Loucy (cell line): ENCODE results near the gene KDM4C.

Experiments used
- H2AFZ ChIP-seq: fragments of 200-600 bp; sonication (generic); 2 replicates; pipeline ENCODE4 v1.6.0; 2016; ENCODE audit warnings: antibody characterized with exemption, mild to moderate bottlenecking, low read length, moderate library complexity
- H3F3A ChIP-seq: fragments of 200-600 bp; 2 replicates; pipeline ENCODE4 v1.6.0; 2016; ENCODE audit warnings: antibody characterized with exemption, low read depth, mild to moderate bottlenecking
- H3K27me3 ChIP-seq: fragments of 200-600 bp; sonication (generic); 2 replicates; pipeline ENCODE4 v1.6.1; 2014; ENCODE audit warnings: low read length, mild to moderate bottlenecking; ENCODE audit not compliant: insufficient read depth, poor library complexity, severe bottlenecking
- H3K36me3 ChIP-seq: fragments of 200-600 bp; sonication (generic); 2 replicates; pipeline ENCODE4 v1.6.1; 2016; ENCODE audit warnings: low read length; ENCODE audit not compliant: insufficient read depth
- H3K4me1 ChIP-seq: fragments of 200-600 bp; sonication (generic); 2 replicates; pipeline ENCODE4 v1.5.1; 2014; ENCODE audit warnings: low read length, mild to moderate bottlenecking; ENCODE audit not compliant: insufficient read depth, poor library complexity, severe bottlenecking
- H3K4me2 ChIP-seq: fragments of 200-600 bp; sonication (generic); 2 replicates; pipeline ENCODE4 v1.6.0; 2014; ENCODE audit warnings: antibody characterized with exemption, low read length, low read depth, mild to moderate bottlenecking; ENCODE audit not compliant: poor library complexity, severe bottlenecking
- H3K4me3 ChIP-seq: fragments of 200-600 bp; sonication (generic); 2 replicates; pipeline ENCODE4 v1.5.1; 2014; ENCODE audit warnings: low read length, mild to moderate bottlenecking, mixed read lengths; ENCODE audit not compliant: poor library complexity, severe bottlenecking
- H3K79me2 ChIP-seq: fragments of 200-600 bp; sonication (generic); 2 replicates; pipeline ENCODE4 v1.6.1; 2014; ENCODE audit warnings: low read length; ENCODE audit not compliant: insufficient read depth
- H3K9ac ChIP-seq: fragments of 200-600 bp; sonication (generic); 2 replicates; pipeline ENCODE4 v1.6.0; 2014; ENCODE audit warnings: mild to moderate bottlenecking, low read depth, low read length, moderate library complexity; ENCODE audit not compliant: poor library complexity, severe bottlenecking
- H3K9me2 ChIP-seq: fragments of 200-600 bp; sonication (generic); replicated peaks from 2 replicates; pipeline ENCODE4 v1.6.1; 2016; ENCODE audit warnings: low read depth, low read length, mixed read lengths
- H3K9me3 ChIP-seq: fragments of 200-600 bp; sonication (generic); 2 replicates; pipeline ENCODE4 v1.6.1; 2014; ENCODE audit warnings: mild to moderate bottlenecking, antibody characterized with exemption, low read length, low read depth; ENCODE audit not compliant: insufficient read depth
- H4K20me1 ChIP-seq: fragments of 200-600 bp; sonication (generic); 2 replicates; pipeline ENCODE4 v1.6.0; 2014; ENCODE audit warnings: antibody characterized with exemption, low read length, mild to moderate bottlenecking; ENCODE audit not compliant: insufficient read depth, poor library complexity, severe bottlenecking
- CTCF ChIP-seq: fragments of 200-600 bp; sonication (generic); conservative IDR thresholded peaks from 2 replicates; pipeline ENCODE4 v1.5.1; 2014; ENCODE audit warnings: mild to moderate bottlenecking, antibody characterized with exemption, low read length
- EZH2phosphoT487 ChIP-seq: fragments of 200-600 bp; IDR thresholded peaks from 2 replicates; pipeline ENCODE4 v1.6.1; 2018; ENCODE audit warnings: antibody characterized with exemption, mild to moderate bottlenecking, moderate library complexity, borderline replicate concordance

The KDM4C gene

GRCh38 chr9:7143645-7144200 lies 385.9 kb downstream of the KDM4C start:
- no peak overlapping the region for H3K4me2 ChIP-seq
- H3K4me1 ChIP-seq = no peaks in the 10 kb centered on the region
- H3K4me3 ChIP-seq = no peak overlapping the region
- no peaks in the 10 kb centered on the region for H3K79me2 ChIP-seq
- TF ChIP-seq CTCF (no peak), EZH2phosphoT487 (no peak)
- H3F3A ChIP-seq = no peaks in the 10 kb centered on the region
- no peak overlapping the region for H2AFZ ChIP-seq
- H3K9ac ChIP-seq = no peak overlapping the region
- no peaks in the 10 kb centered on the region for H3K9me2 ChIP-seq
- no peaks in the 10 kb centered on the region for H3K36me3 ChIP-seq
- H3K9me3 ChIP-seq = peaks cover 6% of the 10 kb centered on the region; the same call in 1 of the 2 replicates
- no peaks in the 10 kb centered on the region for H4K20me1 ChIP-seq
- no peaks in the 10 kb centered on the region for H3K27me3 ChIP-seq

DNA sequence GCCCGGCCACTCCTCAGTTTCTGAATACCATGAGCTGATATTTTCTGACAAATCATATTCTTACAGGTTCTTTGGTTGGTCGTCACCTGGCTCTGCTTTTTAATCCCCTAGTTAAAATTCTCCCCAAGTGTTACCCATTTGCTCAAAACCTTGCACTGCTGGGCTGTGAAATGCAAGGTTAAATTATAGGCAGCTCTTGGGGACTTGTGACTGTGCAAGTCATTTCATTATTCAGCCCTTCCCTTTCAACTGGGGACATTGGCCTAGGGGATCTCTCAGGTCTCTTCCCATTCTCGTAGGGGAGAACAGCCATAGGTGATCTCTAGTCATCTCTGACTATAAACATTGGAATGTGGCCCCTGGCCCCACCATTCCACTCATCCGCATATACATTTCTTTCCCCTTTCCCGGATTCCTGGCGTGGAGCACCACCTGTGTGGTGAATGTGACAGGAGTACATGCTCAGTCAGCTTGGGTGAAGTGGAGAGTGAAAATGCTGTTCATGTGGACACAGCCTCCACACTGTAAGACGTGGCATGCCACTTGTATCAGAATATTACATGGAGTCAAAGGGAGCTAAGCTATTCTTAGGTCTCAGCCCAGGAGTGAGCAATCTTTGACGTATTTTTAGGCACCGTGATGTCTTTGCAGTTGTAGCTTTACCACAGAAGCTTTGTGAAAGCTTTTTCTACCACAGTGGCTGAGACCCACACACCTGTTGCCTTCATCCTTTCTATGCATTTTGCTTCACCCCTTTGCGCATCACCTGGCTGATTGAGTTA lies 386.7 kb downstream of the KDM4C start:
- no peaks in the 10 kb centered on the region for H4K20me1 ChIP-seq
- TF ChIP-seq CTCF (no peak), EZH2phosphoT487 (no peak)
- no peak overlapping the region for H2AFZ ChIP-seq
- no peak overlapping the region for H3K9ac ChIP-seq
- H3F3A ChIP-seq = no peaks in the 10 kb centered on the region
- peaks cover 7% of the 10 kb centered on the region for H3K4me1 ChIP-seq
- no peak overlapping the region for H3K4me2 ChIP-seq
- H3K79me2 ChIP-seq = no peaks in the 10 kb centered on the region
- H3K9me3 ChIP-seq = peaks cover 6% of the 10 kb centered on the region; the same call in 1 of the 2 replicates
- no peaks in the 10 kb centered on the region for H3K9me2 ChIP-seq
- no peaks in the 10 kb centered on the region for H3K27me3 ChIP-seq
- no peak overlapping the region for H3K4me3 ChIP-seq
- H3K36me3 ChIP-seq = no peaks in the 10 kb centered on the region

DNA sequence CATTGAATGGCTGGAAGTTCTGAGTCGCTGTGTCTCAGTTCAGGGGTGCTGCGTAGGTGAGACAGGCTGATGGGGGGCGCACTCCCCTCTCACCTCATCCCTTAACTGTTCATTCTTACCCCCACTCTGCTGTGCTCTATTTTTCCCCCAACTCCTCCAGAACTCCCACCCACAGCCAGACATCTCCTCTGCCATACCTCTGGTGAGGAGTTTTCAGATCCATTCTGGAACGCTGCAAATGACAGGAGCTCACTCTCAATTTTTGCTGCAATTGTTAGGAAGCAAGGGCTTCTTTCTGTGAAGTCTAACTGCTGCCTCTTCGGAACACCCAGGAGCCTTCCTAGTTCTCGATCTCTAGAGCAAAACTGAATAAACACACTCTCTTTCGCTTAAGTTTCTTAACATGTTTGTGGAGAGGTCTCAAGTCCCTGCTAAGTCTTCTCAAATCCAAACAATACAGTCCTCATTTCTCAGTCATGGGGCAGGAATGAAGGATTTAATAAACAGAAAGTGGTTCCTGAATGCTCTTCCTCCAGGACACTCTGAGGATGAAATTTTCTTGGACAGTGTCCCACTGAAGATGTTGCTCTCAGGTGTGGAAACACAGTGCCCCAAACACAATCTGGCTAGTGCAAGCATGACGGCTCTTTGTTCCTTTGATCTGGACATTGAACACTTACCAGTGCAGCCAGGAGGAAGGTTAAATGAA lies 387.7 kb downstream of the KDM4C start:
- H3K4me3 ChIP-seq = no peak overlapping the region
- H3K79me2 ChIP-seq = no peaks in the 10 kb centered on the region

More for the DNA sequence above, 387.7 kb downstream of the KDM4C start:
- Histone ChIP-seq H3K4me1 (peaks cover 17% of the 10 kb centered on the region), H2AFZ (no peak overlapping the region), H3K36me3 (no peaks in the 10 kb centered on the region), H3K9ac (no peak overlapping the region), H3F3A (no peaks in the 10 kb centered on the region), H4K20me1 (no peaks in the 10 kb centered on the region), H3K9me3 (peaks cover 6% of the 10 kb centered on the region; the same call in 1 of the 2 replicates), H3K27me3 (no peaks in the 10 kb centered on the region), H3K9me2 (no peaks in the 10 kb centered on the region), H3K4me2 (no peak overlapping the region)
- TF ChIP-seq CTCF = no peak
- no peak for TF ChIP-seq EZH2phosphoT487
